Measurements from ENCODE around the gene ATP13A5. TPM values are rescaled to one million over a fixed set of nuclear protein-coding genes. Genes with fewer than 3 reads are reported as not detected.

ATP13A5 gene
- total RNA-seq, 2 experiments from 2014 or later: not detected

DNA sequence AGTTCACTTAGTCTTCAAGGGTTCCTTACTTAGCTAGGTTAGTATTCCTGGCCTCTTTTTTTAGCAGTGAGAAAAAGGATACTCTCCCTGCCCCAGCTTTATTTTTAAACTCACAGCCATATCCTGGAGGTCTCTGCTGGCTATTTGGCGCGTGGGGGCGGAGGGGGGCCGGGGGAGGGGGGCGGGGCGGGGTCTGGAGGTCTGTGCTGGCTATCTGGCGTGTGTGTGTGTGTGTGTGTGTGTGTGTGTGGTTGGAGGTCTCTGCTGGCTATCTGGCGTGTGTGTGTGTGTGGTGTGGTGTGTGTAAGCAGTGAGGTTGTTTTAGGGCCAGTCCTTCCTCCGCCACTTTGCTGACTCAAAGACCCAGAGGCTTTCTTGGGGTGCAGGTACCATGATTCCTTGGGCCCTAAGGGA, 138.1 kb downstream of the ATP13A5 start:
- TF ChIP-seq, protein P1, sequence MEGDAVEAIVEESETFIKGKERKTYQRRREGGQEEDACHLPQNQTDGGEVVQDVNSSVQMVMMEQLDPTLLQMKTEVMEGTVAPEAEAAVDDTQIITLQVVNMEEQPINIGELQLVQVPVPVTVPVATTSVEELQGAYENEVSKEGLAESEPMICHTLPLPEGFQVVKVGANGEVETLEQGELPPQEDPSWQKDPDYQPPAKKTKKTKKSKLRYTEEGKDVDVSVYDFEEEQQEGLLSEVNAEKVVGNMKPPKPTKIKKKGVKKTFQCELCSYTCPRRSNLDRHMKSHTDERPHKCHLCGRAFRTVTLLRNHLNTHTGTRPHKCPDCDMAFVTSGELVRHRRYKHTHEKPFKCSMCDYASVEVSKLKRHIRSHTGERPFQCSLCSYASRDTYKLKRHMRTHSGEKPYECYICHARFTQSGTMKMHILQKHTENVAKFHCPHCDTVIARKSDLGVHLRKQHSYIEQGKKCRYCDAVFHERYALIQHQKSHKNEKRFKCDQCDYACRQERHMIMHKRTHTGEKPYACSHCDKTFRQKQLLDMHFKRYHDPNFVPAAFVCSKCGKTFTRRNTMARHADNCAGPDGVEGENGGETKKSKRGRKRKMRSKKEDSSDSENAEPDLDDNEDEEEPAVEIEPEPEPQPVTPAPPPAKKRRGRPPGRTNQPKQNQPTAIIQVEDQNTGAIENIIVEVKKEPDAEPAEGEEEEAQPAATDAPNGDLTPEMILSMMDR (conservative IDR thresholded peaks at IDR 0.05; ENCODE audit: low read length): no peak
- no peak for TF ChIP-seq EZH2phosphoT487 (IDR thresholded peaks at IDR 0.05; ENCODE audit: borderline replicate concordance, low read depth, low read length)

DNA sequence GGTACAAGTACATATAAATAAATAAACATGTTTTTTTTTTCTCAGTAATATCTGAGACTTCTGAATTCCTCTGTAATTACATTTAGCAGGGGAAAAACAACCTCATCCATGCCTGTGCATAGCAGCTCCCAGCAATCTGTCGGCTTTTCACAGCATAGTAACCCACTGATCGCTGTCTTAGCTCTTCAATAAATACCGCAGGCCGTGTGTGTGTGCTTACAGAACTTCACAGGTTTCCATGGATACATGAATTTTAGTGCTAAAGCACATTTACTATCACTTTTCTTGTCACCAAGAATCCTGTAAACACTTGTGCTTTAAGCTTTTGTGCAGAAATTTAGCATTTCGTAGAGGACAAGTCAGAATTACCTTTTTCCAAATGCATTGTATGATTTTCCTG, 141.5 kb downstream of the ATP13A5 start:
- POLR2A ChIA-PET: no interaction called here
- BruUV-seq (replicated peaks): no TSS peak
- CTCF ChIA-PET (ENCODE audit: unreplicated experiment): no interaction called here

More for the DNA sequence above, 138.1 kb downstream of the ATP13A5 start:
- DNase-seq (ENCODE audit: low spot score): no peak
- Histone ChIP-seq H3K36me3 (ENCODE audit: insufficient read depth, low read length) (no peaks in the 10 kb centered on the region), H3K79me2 (ENCODE audit: insufficient read depth, low read depth, low read length) (no peaks in the 10 kb centered on the region), H3K4me3 (ENCODE audit: low read depth, low read length, poor library complexity, severe bottlenecking) (no peak overlapping the region), H3K9me3 (ENCODE audit: low read length) (no peaks in the 10 kb centered on the region), H3K27ac (ENCODE audit: low read depth, low read length, poor library complexity, severe bottlenecking) (no peak overlapping the region), H4K20me1 (ENCODE audit: insufficient read depth, low read length) (no peaks in the 10 kb centered on the region), H3K4me1 (ENCODE audit: insufficient read depth, low read length, poor library complexity, severe bottlenecking) (no peaks in the 10 kb centered on the region), H3K9me2 (ENCODE audit: insufficient read depth, low read length) (no peaks in the 10 kb centered on the region), H3K4me2 (ENCODE audit: low read length) (no peak overlapping the region), H2AFZ (ENCODE audit: low read length) (no peak overlapping the region)
- no TSS peak for BruUV-seq (replicated peaks)
- CTCF ChIA-PET (ENCODE audit: unreplicated experiment): no interaction called here
- POLR2A ChIA-PET: no interaction called here
- intact Hi-C loops (cut with micrococcal nuclease; ENCODE audit: unreplicated experiment): no loop called here

DNA sequence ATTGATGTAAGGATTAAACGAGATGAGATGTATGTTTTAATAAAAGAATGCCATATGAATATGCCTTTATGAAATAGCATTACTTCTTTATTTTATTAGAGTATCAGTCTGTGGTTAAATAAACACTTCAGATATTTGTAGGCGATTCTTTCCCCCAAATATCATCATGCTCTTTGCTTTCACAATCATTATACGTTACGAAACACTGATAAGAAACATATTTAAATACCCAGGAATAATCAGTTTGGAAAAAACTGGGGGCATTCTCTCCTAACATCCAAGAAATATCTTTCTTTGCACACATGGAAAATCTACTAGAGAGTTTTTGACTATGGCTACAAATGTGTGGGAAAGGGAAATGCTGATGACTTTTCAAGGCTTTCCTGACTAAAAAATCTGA, 142.0 kb downstream of the ATP13A5 start:
- intact Hi-C loops (cut with micrococcal nuclease; ENCODE audit: unreplicated experiment): no loop called here
- POLR2A ChIA-PET: no interaction called here
- Histone ChIP-seq H4K20me1 (ENCODE audit: insufficient read depth, low read length) (no peaks in the 10 kb centered on the region), H3K27ac (ENCODE audit: low read depth, low read length, poor library complexity, severe bottlenecking) (no peak overlapping the region), H3K4me1 (ENCODE audit: insufficient read depth, low read length, poor library complexity, severe bottlenecking) (no peaks in the 10 kb centered on the region), H3K4me2 (ENCODE audit: low read length) (no peak overlapping the region), H3K9me2 (ENCODE audit: insufficient read depth, low read length) (no peaks in the 10 kb centered on the region), H3K9me3 (ENCODE audit: low read length) (no peaks in the 10 kb centered on the region), H3K36me3 (ENCODE audit: insufficient read depth, low read length) (no peaks in the 10 kb centered on the region), H3K4me3 (ENCODE audit: low read depth, low read length, poor library complexity, severe bottlenecking) (no peak overlapping the region), H3K79me2 (ENCODE audit: insufficient read depth, low read depth, low read length) (no peaks in the 10 kb centered on the region), H2AFZ (ENCODE audit: low read length) (no peak overlapping the region)
- no TSS peak for BruUV-seq (replicated peaks)
- no peak for DNase-seq (ENCODE audit: low spot score)
- CTCF ChIA-PET (ENCODE audit: unreplicated experiment): no interaction called here
- no peak for TF ChIP-seq EZH2phosphoT487 (IDR thresholded peaks at IDR 0.05; ENCODE audit: borderline replicate concordance, low read depth, low read length)
- TF ChIP-seq, protein P1 (conservative IDR thresholded peaks at IDR 0.05; ENCODE audit: low read length): no peak

More for the DNA sequence above, 141.5 kb downstream of the ATP13A5 start:
- no peaks in the 10 kb centered on the region for H3K4me1 ChIP-seq (ENCODE audit: insufficient read depth, low read length, poor library complexity, severe bottlenecking)
- H2AFZ ChIP-seq (ENCODE audit: low read length): no peak overlapping the region
- no peak for TF ChIP-seq EZH2phosphoT487 (IDR thresholded peaks at IDR 0.05; ENCODE audit: borderline replicate concordance, low read depth, low read length)
- TF ChIP-seq, protein P1 (conservative IDR thresholded peaks at IDR 0.05; ENCODE audit: low read length): no peak
- no peaks in the 10 kb centered on the region for H3K9me3 ChIP-seq (ENCODE audit: low read length)
- intact Hi-C loops (cut with micrococcal nuclease; ENCODE audit: unreplicated experiment): no loop called here
- H3K79me2 ChIP-seq (ENCODE audit: insufficient read depth, low read depth, low read length): no peaks in the 10 kb centered on the region
- no peaks in the 10 kb centered on the region for H3K9me2 ChIP-seq (ENCODE audit: insufficient read depth, low read length)
- H4K20me1 ChIP-seq (ENCODE audit: insufficient read depth, low read length): no peaks in the 10 kb centered on the region
- H3K4me2 ChIP-seq (ENCODE audit: low read length): no peak overlapping the region
- no peak for DNase-seq (ENCODE audit: low spot score)
- H3K27ac ChIP-seq (ENCODE audit: low read depth, low read length, poor library complexity, severe bottlenecking): no peak overlapping the region
- no peak overlapping the region for H3K4me3 ChIP-seq (ENCODE audit: low read depth, low read length, poor library complexity, severe bottlenecking)
- H3K36me3 ChIP-seq (ENCODE audit: insufficient read depth, low read length): no peaks in the 10 kb centered on the region
